Gastroesophageal sphincter (tissue), 4 donors: ENCODE data around the gene COL9A2. TPM values are rescaled to one million over a fixed set of nuclear protein-coding genes. Genes with fewer than 3 reads are reported as not detected.

Source experiments
- ATAC-seq: fragments of 150-250 bp; one replicate; pipeline ENCODE4 v1.9.1; 2016; ENCODE audit warnings: mild to moderate bottlenecking, moderate library complexity
- H3K27ac ChIP-seq, 4 donors: fragments of 200-600 bp; sonication (generic) in 3 of 4; 1 replicate in 3 of 4; 2 replicates in 1 of 4; pipeline ENCODE4 v1.5.1; 2016 to 2019
- H3K27me3 ChIP-seq: fragments of 200-600 bp; sonication (generic); one replicate; pipeline ENCODE4 v1.5.1; 2019
- H3K36me3 ChIP-seq, 2 donors: fragments of 200-600 bp; sonication (generic); one replicate each; pipeline ENCODE4 v1.5.1; 2019; ENCODE audit warnings: control low read depth in 1 of 2
- H3K4me1 ChIP-seq, 3 donors: fragments of 200-600 bp; sonication (generic); 1 replicate in 2 of 3; 2 replicates in 1 of 3; pipeline ENCODE4 v1.5.1; 2016 to 2019; ENCODE audit warnings: control low read depth in 2 of 3
- H3K4me3 ChIP-seq, 2 donors: fragments of 200-600 bp; sonication (generic); one replicate each; pipeline ENCODE4 v1.5.1; 2019; ENCODE audit warnings: mild to moderate bottlenecking in 1 of 2, moderate library complexity in 1 of 2
- H3K9me3 ChIP-seq, 3 donors: fragments of 200-600 bp; sonication (generic); one replicate each; pipeline ENCODE4 v1.5.1; 2017 to 2019; ENCODE audit warnings: control low read depth in 2 of 3
- EP300 ChIP-seq: sonication (generic); formaldehyde crosslinking; IDR thresholded peaks from one replicate; pipeline ENCODE4 v1.6.1; 2017; ENCODE audit warnings: antibody characterized with exemption, mild to moderate bottlenecking
- POLR2A ChIP-seq, 2 donors: fragments of 450-650 bp; IDR thresholded peaks; one replicate each; pipeline ENCODE4 v1.6.1; 2017; ENCODE audit warnings: antibody characterized with exemption in 2 of 2, mild to moderate bottlenecking in 2 of 2, moderate library complexity in 1 of 2
- POLR2AphosphoS5 ChIP-seq: sonication (generic); formaldehyde crosslinking; IDR thresholded peaks from one replicate; pipeline ENCODE4 v1.6.1; 2017; ENCODE audit warnings: antibody characterized with exemption
- WGBS, 2 donors: methylation state at CpG; one replicate each; pipeline ENCODE4 v1.1.5; 2018; ENCODE audit warnings: low coverage in 1 of 2; 5-methylcytosine and 5-hydroxymethylcytosine counted together
- total RNA-seq, 4 donors: library from RNA; depleted of rRNA; stranded (reverse); fragments of >200 nt; gene quantifications; one replicate each; pipeline ENCODE4 v1.1.0, GENCODE V29; 2016
- TF ChIP-seq, protein P1 (sequence below), 4 experiments: fragments of 200-600 bp in 2 of 4; fragments of 450-650 bp in 2 of 4; sonication (generic) in 1 of 4; IDR thresholded peaks; one replicate each; pipeline ENCODE4 v1.5.1; 2017 to 2019; ENCODE audit warnings: antibody characterized with exemption in 4 of 4, mild to moderate bottlenecking in 2 of 4, moderate library complexity in 2 of 4

The COL9A2 gene
- total RNA-seq, 4 donors from 2014 or later, result 1.6 to 12.0 (median 4.9) TPM

DNA sequence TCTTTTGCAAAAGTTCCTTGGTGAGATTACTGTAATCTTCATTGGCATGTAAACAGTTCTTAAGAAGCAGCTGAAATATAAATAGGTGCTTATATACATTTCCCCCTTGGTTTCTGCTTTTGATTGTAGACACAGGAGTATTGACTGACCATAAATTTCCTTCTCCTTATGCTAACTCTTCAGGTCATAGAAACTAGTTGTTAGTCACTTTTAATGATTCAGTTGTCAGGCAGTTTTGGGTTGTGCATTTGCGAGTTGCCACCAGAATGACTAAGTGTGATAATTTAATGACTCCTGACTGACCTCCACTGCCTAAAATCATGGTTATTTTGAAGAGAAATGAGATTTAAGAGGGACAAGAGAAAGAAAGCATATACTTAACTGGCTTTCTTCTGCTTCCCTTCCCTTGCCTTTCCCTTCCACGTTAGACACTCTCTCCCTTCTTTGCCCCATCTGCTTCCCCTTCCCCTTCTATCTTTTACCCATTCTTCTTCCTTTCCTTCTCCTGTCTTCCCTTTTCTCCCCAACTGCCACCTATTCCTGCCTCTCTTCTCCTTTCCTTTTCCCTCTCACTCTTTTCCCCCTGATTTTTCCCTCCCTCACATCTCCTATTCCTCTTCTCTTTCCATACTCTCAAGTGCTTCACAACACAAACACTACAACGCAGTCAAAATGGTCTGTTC is 46.8 kb downstream of the COL9A2 start:
- peaks cover 0 to 51% (median 10%) of the 10 kb centered on the region in 3 donors for H3K4me1 ChIP-seq
- WGBS, 2 donors, result 52 to 74% methylated on average over 2 to 3 of the region's 3 CpGs
- TF ChIP-seq POLR2AphosphoS5 (no peak), EP300 (no peak), POLR2A (IDR thresholded peaks at IDR 0.05) (no peak)
- TF ChIP-seq, protein P1, sequence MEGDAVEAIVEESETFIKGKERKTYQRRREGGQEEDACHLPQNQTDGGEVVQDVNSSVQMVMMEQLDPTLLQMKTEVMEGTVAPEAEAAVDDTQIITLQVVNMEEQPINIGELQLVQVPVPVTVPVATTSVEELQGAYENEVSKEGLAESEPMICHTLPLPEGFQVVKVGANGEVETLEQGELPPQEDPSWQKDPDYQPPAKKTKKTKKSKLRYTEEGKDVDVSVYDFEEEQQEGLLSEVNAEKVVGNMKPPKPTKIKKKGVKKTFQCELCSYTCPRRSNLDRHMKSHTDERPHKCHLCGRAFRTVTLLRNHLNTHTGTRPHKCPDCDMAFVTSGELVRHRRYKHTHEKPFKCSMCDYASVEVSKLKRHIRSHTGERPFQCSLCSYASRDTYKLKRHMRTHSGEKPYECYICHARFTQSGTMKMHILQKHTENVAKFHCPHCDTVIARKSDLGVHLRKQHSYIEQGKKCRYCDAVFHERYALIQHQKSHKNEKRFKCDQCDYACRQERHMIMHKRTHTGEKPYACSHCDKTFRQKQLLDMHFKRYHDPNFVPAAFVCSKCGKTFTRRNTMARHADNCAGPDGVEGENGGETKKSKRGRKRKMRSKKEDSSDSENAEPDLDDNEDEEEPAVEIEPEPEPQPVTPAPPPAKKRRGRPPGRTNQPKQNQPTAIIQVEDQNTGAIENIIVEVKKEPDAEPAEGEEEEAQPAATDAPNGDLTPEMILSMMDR (IDR thresholded peaks at IDR 0.05), result no peak
- peak overlapping the region in 1 of 4 donors; percentile 4 for H3K27ac ChIP-seq
- H3K4me3 ChIP-seq, result no peak overlapping the region
- peaks cover 9 to 79% of the 10 kb centered on the region in 2 donors for H3K36me3 ChIP-seq
- ATAC-seq, result no peak
- no peaks in the 10 kb centered on the region for H3K9me3 ChIP-seq
- no peaks in the 10 kb centered on the region for H3K27me3 ChIP-seq

DNA sequence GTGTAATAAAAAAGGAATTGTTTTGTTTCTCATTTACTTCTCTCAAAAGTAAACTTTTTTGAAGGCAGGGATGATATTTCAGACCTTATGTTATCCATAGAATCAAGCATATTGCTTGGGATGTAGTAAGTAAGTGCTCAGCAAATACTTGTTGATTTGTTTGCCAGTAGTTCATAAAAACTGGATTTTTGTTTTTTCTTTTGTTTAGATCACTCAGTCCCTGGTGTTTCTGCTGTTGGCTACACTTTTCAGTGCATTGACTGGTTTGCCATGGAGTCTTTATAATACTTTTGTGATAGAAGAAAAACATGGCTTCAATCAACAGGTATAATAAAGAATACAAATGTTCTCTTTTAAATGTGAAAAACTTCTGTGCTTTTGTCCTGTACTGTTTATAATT is 48.9 kb downstream of the COL9A2 start:
- Histone ChIP-seq H3K36me3 (peaks cover 6 to 67% of the 10 kb centered on the region in 2 donors), H3K4me3 (no peak overlapping the region), H3K27me3 (no peaks in the 10 kb centered on the region), H3K9me3 (no peaks in the 10 kb centered on the region), H3K4me1 (peaks cover 0 to 71% (median 10%) of the 10 kb centered on the region in 3 donors), H3K27ac (peak overlapping the region; percentile 74 to 92 (median 78))
- TF ChIP-seq POLR2AphosphoS5 (no peak), EP300 (no peak), POLR2A (IDR thresholded peaks at IDR 0.05) (no peak)
- TF ChIP-seq, protein P1 (IDR thresholded peaks at IDR 0.05), result no peak
- ATAC-seq, result no peak

DNA sequence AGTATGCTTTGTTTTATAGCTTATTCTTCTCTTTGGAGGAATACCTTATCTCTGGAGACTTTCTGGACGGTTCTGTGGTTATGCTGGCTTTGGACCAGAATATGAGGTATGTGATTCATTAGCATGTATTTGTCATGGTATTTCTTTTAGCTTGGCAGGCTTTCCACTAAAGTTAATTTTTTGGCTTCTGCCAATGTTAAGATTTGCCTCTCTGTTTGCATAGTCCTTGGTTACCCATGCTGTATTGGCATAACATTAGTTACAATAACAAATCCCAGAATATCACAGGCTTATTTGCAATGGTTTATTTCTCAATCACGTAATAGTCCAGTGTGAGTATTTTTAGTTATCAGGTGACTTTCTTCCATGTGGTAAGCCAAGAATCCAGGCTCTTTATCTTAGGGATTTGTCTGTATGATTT is 49.3 kb downstream of the COL9A2 start:
- ATAC-seq, result peak; percentile 83
- TF ChIP-seq EP300 (no peak), POLR2AphosphoS5 (peak; percentile 78)
- TF ChIP-seq, protein P1 (IDR thresholded peaks at IDR 0.05), result no peak
- Histone ChIP-seq H3K36me3 (peaks cover 6 to 66% of the 10 kb centered on the region in 2 donors), H3K9me3 (no peaks in the 10 kb centered on the region), H3K4me3 (no peak overlapping the region), H3K4me1 (peaks cover 0 to 75% (median 10%) of the 10 kb centered on the region in 3 donors), H3K27me3 (no peaks in the 10 kb centered on the region), H3K27ac (peak overlapping the region; percentile 74 to 92 (median 78))
- WGBS, 2 donors, result 14 to 24% methylated on average over 2 of the region's 2 CpGs

DNA sequence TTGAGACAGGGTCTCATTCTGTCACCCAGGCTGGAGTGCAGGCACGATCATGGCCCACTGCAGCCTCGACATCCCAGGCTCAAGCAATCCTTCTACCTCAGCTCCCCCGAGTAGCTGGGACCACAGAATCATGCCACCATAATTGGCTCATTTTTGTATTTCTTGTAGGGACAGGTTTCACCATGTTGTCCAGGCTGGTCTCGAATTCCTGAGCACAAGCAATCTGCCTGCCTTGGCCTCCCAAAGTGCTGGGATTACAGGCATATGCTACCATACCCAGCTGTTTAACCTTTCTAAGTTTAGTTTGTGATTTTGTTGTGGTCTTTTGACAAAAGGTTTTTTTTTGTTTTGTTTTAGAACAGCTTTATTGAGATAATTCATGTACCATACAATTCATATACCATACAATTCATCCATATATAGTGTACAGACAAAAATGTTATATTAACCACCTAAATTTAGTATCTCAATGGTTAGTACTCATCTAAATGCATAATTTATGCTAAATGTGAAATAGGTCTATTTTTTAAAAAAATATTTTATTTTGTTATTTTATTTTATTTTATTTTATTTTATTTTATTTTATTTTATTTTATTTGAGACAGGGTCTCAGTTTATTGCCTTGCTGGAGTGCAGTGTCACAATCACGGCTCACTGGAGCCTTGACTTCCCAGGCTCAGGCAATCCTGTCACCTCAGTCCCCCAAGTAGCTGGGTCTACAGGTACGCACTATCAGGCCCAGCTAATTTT is 50.1 kb downstream of the COL9A2 start:
- peaks cover 0 to 83% (median 10%) of the 10 kb centered on the region in 3 donors for H3K4me1 ChIP-seq
- H3K4me3 ChIP-seq, result no peak overlapping the region
- H3K27me3 ChIP-seq, result no peaks in the 10 kb centered on the region
- no peak for ATAC-seq
- peaks cover 3 to 66% of the 10 kb centered on the region in 2 donors for H3K36me3 ChIP-seq
- H3K9me3 ChIP-seq, result no peaks in the 10 kb centered on the region
- TF ChIP-seq, protein P1 (IDR thresholded peaks at IDR 0.05), result no peak
- TF ChIP-seq POLR2AphosphoS5, result no peak
- no peak for TF ChIP-seq EP300
- TF ChIP-seq POLR2A (IDR thresholded peaks at IDR 0.05), result no peak
- peak overlapping the region; percentile 74 to 92 (median 78) for H3K27ac ChIP-seq
- 78 to 90% methylated on average over 2 to 4 of the region's 6 CpGs for WGBS, 2 donors
